Omental fat pad (tissue), 4 donors: ENCODE measurements around the gene SCTR. TPM values are rescaled to one million over a fixed set of nuclear protein-coding genes. Genes with fewer than 3 reads are reported as not detected.
A peak's percentile ranks its signal among the peaks of the same experiment; 100 is the strongest.

ENCODE experiments used
- ATAC-seq: fragments of 150-250 bp; one replicate; pipeline ENCODE4 v1.9.1; 2016; ENCODE audit warnings: mild to moderate bottlenecking, moderate library complexity; ENCODE audit not compliant: low FRiP score
- DNase-seq: peaks from one replicate; pipeline ENCODE4 v3.0.0-alpha.2; 2019; ENCODE audit warnings: low spot score
- CTCF ChIP-seq, 3 donors: fragments of 450-650 bp; IDR thresholded peaks; one replicate each; pipeline ENCODE4 v1.5.1; 2016 to 2017; ENCODE audit warnings: antibody characterized with exemption in 3 of 3, mild to moderate bottlenecking in 3 of 3, moderate library complexity in 2 of 3
- total RNA-seq, 4 donors: library from RNA; depleted of rRNA; stranded (reverse); fragments of >200 nt; gene quantifications; one replicate each; pipeline ENCODE4 v1.1.0, GENCODE V29; 2016

Gene SCTR
- total RNA-seq, 4 donors from 2014 or later: not detected

DNA sequence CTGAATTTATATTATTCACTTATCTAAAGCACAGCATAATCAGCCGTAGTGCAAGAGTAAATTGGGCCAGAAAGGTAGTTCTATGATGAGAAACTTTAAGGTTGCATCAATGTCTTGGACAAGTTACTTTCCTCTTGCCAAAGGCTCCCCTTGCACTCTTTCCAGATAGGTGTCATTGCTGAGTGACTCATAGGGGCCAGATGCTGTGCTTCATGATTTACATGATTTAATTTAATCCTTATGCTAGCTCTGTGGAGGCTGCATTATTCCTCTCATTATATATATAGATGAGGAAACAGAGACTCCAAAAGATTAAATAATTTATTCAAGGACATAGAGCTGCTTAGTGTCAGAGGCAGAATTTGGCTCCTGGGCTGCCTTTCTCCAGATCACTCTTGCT is 25.0 kb upstream of the SCTR start:
- DNase-seq (no peak), ATAC-seq (peak; percentile 50)
- no peak for TF ChIP-seq CTCF (IDR thresholded peaks at IDR 0.05)

DNA sequence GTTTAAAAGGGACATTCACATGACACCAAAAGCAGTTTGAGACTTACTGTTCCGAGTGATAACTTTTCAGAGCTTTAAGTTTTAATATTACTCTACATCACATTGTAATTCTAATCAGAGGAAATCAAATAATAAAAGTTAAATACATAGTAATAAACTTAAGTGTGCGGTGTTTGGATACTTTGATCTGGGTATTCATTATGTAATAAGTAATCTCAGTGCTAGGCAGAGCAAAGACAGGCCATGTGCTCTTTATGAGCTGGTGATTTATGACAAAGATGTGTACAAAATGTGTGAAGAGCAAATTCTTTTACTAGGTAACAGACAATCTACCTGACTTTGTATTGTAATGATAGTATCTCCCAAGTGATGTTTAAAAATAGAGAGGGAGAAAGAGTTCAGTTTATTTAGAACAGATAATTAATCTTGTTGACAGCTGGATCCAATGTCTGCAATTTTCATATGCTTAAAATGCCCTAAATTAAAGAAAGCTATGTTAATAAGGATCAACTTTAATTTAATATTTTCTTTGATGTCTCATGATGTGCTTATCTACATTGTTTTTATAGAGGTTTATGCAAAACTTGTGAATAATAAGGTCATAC is 24.3 kb upstream of the SCTR start:
- ATAC-seq (no peak), DNase-seq (no peak)
- no peak for TF ChIP-seq CTCF (IDR thresholded peaks at IDR 0.05)

DNA sequence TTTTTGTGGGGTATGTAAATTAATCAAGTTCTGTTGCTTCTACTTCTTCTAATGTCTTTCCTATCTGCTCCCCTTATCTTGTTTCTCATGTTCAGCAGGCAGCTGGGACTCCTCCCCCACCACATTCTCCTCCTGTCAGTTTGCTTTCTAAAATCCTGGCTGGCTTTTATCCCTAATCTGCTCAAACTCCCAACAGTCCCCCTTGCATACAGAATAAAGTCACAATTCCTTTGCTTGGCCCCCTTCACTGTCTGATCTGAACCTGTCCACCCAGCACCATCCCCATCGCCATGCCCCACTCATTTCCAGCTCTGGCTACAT is 22.1 kb upstream of the SCTR start:
- TF ChIP-seq CTCF (IDR thresholded peaks at IDR 0.05): no peak
- DNase-seq (no peak), ATAC-seq (no peak)

GRCh38 chr2:119545754-119546446 is 21.6 kb upstream of the SCTR start:
- DNase-seq (no peak), ATAC-seq (no peak)
- no peak for TF ChIP-seq CTCF (IDR thresholded peaks at IDR 0.05)

GRCh38 chr2:119544939-119545475 is 20.7 kb upstream of the SCTR start:
- TF ChIP-seq CTCF (IDR thresholded peaks at IDR 0.05): no peak
- peak; percentile 66 for ATAC-seq
- DNase-seq: no peak

DNA sequence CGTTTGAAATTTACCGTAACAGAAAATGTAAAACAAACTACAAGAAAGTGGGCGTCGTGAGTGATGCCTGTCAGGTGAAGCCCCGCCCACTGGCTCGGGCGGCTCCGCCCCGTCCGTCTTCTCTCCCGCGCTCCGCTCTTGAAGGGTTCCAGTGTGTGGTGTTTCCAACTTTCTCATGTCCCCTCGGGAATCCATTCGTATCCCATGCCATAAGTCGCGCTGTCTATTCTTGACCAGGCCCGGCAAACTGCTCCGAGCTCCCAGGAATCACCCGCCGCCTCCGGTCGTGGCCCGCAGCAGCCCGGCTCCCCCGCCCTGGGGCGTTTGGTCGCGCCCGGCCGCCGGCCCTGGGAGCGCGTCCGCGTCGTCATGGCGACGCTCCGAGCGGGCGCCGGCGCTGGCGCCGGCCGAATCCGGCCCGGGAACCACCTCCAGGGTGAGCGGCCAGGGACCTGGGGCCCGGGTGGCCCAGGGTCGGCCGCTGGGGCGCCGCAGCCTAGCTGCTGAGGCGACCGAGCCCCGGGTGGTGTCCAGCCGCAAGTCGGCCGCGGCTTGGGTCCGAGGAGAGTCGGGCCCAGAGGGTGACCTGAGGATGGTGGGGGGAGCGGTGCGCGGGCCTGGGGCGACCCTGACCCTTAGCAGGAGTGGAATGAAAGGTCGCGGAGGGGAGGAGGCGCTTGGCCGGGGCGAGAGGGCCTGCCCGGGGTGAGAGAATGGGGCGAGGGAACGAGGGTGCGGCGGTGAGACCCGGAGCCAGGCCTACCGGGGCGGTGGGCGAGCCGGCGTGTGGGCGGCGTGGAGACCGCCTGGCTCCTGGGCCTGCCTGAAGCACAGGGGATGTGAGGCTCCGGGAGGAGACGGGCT is 20.0 kb upstream of the SCTR start, which contains the start of gene CFAP221:
Gene CFAP221 (plus strand): TSS at position 375 of the 864 bp plus-strand sequence. CDS start 1,683 bp downstream, outside the sequence.
- ATAC-seq (peak; percentile 81), DNase-seq (no peak)
- no peak for TF ChIP-seq CTCF (IDR thresholded peaks at IDR 0.05)
